ENCODE results near the gene ANO4.

Gene ANO4

GRCh38 chr12:101042211-101042610, 247.6 kb downstream of the ANO4 start:
- ATAC-seq, result no peak
- TF ChIP-seq ARNTL (CRISPR knock-in tag; IDR thresholded peaks at IDR 0.05; ENCODE audit: borderline replicate concordance, low read depth) (no peak), CSDC2 (CRISPR knock-in tag; IDR thresholded peaks at IDR 0.05) (no peak), SNAI2 (CRISPR knock-in tag; IDR thresholded peaks at IDR 0.05) (no peak), TCF4 (CRISPR knock-in tag; IDR thresholded peaks at IDR 0.05; ENCODE audit: borderline replicate concordance) (no peak), ZC3H10 (CRISPR knock-in tag; IDR thresholded peaks at IDR 0.05) (no peak)

GRCh38 chr12:101044512-101045059, 250.0 kb downstream of the ANO4 start:
- peak; percentile 58 for ATAC-seq
- no peak for TF ChIP-seq ZC3H10 (CRISPR knock-in tag; IDR thresholded peaks at IDR 0.05)
- TF ChIP-seq, protein P1, sequence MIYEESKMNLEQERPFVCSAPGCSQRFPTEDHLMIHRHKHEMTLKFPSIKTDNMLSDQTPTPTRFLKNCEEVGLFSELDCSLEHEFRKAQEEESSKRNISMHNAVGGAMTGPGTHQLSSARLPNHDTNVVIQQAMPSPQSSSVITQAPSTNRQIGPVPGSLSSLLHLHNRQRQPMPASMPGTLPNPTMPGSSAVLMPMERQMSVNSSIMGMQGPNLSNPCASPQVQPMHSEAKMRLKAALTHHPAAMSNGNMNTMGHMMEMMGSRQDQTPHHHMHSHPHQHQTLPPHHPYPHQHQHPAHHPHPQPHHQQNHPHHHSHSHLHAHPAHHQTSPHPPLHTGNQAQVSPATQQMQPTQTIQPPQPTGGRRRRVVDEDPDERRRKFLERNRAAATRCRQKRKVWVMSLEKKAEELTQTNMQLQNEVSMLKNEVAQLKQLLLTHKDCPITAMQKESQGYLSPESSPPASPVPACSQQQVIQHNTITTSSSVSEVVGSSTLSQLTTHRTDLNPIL (CRISPR knock-in tag; IDR thresholded peaks at IDR 0.05; ENCODE audit: low read depth), result no peak
- TF ChIP-seq CSRNP3 (CRISPR knock-in tag; IDR thresholded peaks at IDR 0.05), result no peak
- TF ChIP-seq ZNF70 (CRISPR knock-in tag; IDR thresholded peaks at IDR 0.05), result no peak
- TF ChIP-seq ZNF8 (CRISPR knock-in tag; IDR thresholded peaks at IDR 0.05), result no peak
- no peak for TF ChIP-seq BACH2 (CRISPR knock-in tag; IDR thresholded peaks at IDR 0.05; ENCODE audit: borderline replicate concordance)
- TF ChIP-seq, protein P2, sequence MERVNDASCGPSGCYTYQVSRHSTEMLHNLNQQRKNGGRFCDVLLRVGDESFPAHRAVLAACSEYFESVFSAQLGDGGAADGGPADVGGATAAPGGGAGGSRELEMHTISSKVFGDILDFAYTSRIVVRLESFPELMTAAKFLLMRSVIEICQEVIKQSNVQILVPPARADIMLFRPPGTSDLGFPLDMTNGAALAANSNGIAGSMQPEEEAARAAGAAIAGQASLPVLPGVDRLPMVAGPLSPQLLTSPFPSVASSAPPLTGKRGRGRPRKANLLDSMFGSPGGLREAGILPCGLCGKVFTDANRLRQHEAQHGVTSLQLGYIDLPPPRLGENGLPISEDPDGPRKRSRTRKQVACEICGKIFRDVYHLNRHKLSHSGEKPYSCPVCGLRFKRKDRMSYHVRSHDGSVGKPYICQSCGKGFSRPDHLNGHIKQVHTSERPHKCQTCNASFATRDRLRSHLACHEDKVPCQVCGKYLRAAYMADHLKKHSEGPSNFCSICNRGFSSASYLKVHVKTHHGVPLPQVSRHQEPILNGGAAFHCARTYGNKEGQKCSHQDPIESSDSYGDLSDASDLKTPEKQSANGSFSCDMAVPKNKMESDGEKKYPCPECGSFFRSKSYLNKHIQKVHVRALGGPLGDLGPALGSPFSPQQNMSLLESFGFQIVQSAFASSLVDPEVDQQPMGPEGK (CRISPR knock-in tag; IDR thresholded peaks at IDR 0.05; ENCODE audit: borderline replicate concordance), result no peak
- TF ChIP-seq ESRRG (CRISPR knock-in tag; IDR thresholded peaks at IDR 0.05), result no peak
- TF ChIP-seq, protein P3, sequence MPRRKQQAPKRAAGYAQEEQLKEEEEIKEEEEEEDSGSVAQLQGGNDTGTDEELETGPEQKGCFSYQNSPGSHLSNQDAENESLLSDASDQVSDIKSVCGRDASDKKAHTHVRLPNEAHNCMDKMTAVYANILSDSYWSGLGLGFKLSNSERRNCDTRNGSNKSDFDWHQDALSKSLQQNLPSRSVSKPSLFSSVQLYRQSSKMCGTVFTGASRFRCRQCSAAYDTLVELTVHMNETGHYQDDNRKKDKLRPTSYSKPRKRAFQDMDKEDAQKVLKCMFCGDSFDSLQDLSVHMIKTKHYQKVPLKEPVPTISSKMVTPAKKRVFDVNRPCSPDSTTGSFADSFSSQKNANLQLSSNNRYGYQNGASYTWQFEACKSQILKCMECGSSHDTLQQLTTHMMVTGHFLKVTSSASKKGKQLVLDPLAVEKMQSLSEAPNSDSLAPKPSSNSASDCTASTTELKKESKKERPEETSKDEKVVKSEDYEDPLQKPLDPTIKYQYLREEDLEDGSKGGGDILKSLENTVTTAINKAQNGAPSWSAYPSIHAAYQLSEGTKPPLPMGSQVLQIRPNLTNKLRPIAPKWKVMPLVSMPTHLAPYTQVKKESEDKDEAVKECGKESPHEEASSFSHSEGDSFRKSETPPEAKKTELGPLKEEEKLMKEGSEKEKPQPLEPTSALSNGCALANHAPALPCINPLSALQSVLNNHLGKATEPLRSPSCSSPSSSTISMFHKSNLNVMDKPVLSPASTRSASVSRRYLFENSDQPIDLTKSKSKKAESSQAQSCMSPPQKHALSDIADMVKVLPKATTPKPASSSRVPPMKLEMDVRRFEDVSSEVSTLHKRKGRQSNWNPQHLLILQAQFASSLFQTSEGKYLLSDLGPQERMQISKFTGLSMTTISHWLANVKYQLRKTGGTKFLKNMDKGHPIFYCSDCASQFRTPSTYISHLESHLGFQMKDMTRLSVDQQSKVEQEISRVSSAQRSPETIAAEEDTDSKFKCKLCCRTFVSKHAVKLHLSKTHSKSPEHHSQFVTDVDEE (CRISPR knock-in tag; IDR thresholded peaks at IDR 0.05), result no peak
- no peak for TF ChIP-seq SNAI2 (CRISPR knock-in tag; IDR thresholded peaks at IDR 0.05)
- no peak for TF ChIP-seq ISL1 (CRISPR knock-in tag; IDR thresholded peaks at IDR 0.05)

GRCh38 chr12:101045486-101046464, 251.2 kb downstream of the ANO4 start:
- ATAC-seq, result peak; percentile 47; the same call in 2 of the 3 replicates

More at GRCh38 chr12:101045486-101046464, 251.2 kb downstream of the ANO4 start:
- TF ChIP-seq ISL1 (CRISPR knock-in tag; IDR thresholded peaks at IDR 0.05) (no peak), CSDC2 (CRISPR knock-in tag; IDR thresholded peaks at IDR 0.05) (peak; percentile 38; the same call in 1 of the 2 replicates), CSRNP3 (CRISPR knock-in tag; IDR thresholded peaks at IDR 0.05) (no peak), ARNTL (CRISPR knock-in tag; IDR thresholded peaks at IDR 0.05; ENCODE audit: borderline replicate concordance, low read depth) (no peak), ZNF565 (CRISPR knock-in tag; conservative IDR thresholded peaks at IDR 0.05; ENCODE audit: low read depth) (no peak), ZFP30 (CRISPR knock-in tag; IDR thresholded peaks at IDR 0.05) (no peak), ZFP3 (CRISPR knock-in tag; IDR thresholded peaks at IDR 0.05) (0 out of 2 replicates have a peak, but pooled peaks have one; percentile 16)
- TF ChIP-seq, protein P1 (CRISPR knock-in tag; IDR thresholded peaks at IDR 0.05; ENCODE audit: low read depth), result no peak
- TF ChIP-seq, protein P4, sequence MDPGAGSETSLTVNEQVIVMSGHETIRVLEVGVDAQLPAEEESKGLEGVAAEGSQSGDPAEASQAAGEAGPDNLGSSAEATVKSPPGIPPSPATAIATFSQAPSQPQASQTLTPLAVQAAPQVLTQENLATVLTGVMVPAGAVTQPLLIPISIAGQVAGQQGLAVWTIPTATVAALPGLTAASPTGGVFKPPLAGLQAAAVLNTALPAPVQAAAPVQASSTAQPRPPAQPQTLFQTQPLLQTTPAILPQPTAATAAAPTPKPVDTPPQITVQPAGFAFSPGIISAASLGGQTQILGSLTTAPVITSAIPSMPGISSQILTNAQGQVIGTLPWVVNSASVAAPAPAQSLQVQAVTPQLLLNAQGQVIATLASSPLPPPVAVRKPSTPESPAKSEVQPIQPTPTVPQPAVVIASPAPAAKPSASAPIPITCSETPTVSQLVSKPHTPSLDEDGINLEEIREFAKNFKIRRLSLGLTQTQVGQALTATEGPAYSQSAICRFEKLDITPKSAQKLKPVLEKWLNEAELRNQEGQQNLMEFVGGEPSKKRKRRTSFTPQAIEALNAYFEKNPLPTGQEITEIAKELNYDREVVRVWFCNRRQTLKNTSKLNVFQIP (CRISPR knock-in tag; IDR thresholded peaks at IDR 0.05; ENCODE audit: borderline replicate concordance, low read depth), result no peak
